HG03520 (cell line): ENCODE measurements around the gene GARNL3.

Experiments
- ATAC-seq: cut with Tn5 transposase; IDR thresholded peaks from one replicate; pipeline ENCODE4 v1.9.1; 2021; ENCODE audit warnings: mild to moderate bottlenecking, moderate library complexity; ENCODE audit not compliant: unreplicated experiment

Gene GARNL3

GRCh38 chr9:127308652-127309434, 44.3 kb downstream of the GARNL3 start:
- no peak for ATAC-seq

GRCh38 chr9:127309715-127310114, 45.1 kb downstream of the GARNL3 start:
- ATAC-seq: no peak

- ATAC-seq: no peak
Observed at GRCh38 chr9:127311239-127311741, 46.7 kb downstream of the GARNL3 start.

GRCh38 chr9:127313042-127313560, 48.5 kb downstream of the GARNL3 start:
- ATAC-seq: no peak

GRCh38 chr9:127314911-127315310, 50.3 kb downstream of the GARNL3 start:
- no peak for ATAC-seq

- ATAC-seq: no peak
Observed at GRCh38 chr9:127316586-127317323, 52.2 kb downstream of the GARNL3 start.

GRCh38 chr9:127318651-127319167, 54.1 kb downstream of the GARNL3 start:
- ATAC-seq: no peak

- no peak for ATAC-seq
Observed at GRCh38 chr9:127319366-127320114, 55.0 kb downstream of the GARNL3 start.

- ATAC-seq: no peak
Observed at GRCh38 chr9:127320115-127320378, 55.5 kb downstream of the GARNL3 start.

GRCh38 chr9:127323393-127323792, 58.8 kb downstream of the GARNL3 start:
- no peak for ATAC-seq

- no peak for ATAC-seq
Observed at GRCh38 chr9:127330501-127330900, 65.9 kb downstream of the GARNL3 start.

GRCh38 chr9:127333221-127334064, 68.9 kb downstream of the GARNL3 start:
- ATAC-seq: no peak

- no peak for ATAC-seq
Observed at GRCh38 chr9:127334725-127335124, 70.2 kb downstream of the GARNL3 start.

GRCh38 chr9:127336086-127336485, 71.5 kb downstream of the GARNL3 start:
- no peak for ATAC-seq

GRCh38 chr9:127336506-127337352, 72.2 kb downstream of the GARNL3 start:
- no peak for ATAC-seq

- no peak for ATAC-seq
Observed at GRCh38 chr9:127340721-127341120, 76.1 kb downstream of the GARNL3 start.

- no peak for ATAC-seq
Observed at GRCh38 chr9:127341152-127341551, 76.6 kb downstream of the GARNL3 start.

GRCh38 chr9:127344368-127345000, 79.9 kb downstream of the GARNL3 start:
- no peak for ATAC-seq

- ATAC-seq: no peak
Observed at GRCh38 chr9:127345566-127345965, 81.0 kb downstream of the GARNL3 start.
